Activated CD4-positive, alpha-beta T cell treated with anti-CD3 and anti-CD28 coated beads for 4 hours (primary cell): ENCODE measurements around the gene INO80.
"Not testable (repeated sequence)": the region's sequence is repeated elsewhere in the genome, so short reads cannot be mapped to it uniquely, and the experiment has no call there.

Source experiments
- DNase-seq, 2 donors: peaks; one replicate each; pipeline ENCODE4 v3.0.0-alpha.2; 2020

Gene INO80

DNA sequence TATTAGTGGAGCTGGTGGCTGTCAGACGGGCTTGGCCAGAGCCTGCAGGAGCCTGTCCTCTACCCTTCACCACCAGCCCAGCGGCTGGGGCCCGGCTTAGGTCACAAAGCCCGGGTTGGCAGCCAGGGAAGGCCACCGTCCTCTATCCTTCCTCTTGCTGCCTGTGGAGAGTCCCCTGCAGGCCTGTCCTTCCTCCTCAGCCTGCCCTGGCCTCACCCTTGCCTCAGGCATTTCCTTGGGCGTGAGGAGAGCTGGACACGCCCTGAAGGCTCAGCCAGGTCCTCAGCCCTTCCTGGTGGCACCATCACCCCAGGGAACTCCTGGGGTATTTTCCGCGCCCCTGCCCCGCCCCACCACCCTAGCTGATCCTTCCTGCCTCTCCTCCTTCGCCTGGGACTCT, 155.2 kb downstream of the INO80 start:
- DNase-seq: no peak

- DNase-seq: no peak
These were observed 155.8 kb downstream of the INO80 start for GRCh38 chr15:40960151-40960885.

- no peak for DNase-seq
These were observed 156.5 kb downstream of the INO80 start for GRCh38 chr15:40959331-40960141.

DNA sequence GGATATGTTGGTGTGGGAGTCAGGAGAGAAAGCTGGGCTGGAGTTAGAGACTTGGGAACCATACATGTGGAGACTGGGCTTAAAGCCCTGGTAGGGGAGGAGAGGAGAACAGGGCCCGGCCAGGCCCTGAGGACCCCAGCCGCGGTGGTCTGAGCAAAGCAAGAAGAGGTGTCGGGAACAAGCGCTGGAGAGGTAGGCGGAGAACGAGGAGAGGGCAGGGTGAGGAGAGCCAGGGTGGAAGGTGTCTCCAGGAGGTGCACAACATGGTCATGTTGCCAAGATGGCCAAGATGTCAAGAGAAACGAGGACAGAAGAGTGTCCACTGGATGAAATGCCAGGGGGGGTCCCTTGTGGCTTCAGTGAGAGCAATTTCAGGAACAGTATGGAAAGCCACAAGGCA, 157.4 kb downstream of the INO80 start:
- no peak for DNase-seq

DNA sequence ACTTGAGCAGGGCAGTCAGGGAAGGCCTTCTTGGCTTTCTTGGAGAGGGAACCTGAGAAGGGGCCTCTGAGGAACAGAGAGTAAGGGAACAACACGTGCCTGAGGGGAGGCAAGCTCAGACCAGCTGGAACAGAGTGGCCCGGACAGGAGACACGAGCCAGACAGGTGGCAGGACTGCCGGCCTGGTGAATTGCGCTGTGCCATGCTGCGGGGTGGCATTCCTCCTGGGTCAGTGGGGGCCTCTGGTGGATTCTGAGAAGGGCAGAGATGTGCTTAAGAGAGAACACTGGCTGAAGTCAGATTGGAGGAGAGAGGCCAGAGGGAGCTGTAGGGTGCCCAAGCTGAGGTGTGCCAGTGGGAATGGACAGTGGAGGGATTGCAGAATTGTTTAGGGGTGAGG, 157.9 kb downstream of the INO80 start:
- DNase-seq: no peak

DNA sequence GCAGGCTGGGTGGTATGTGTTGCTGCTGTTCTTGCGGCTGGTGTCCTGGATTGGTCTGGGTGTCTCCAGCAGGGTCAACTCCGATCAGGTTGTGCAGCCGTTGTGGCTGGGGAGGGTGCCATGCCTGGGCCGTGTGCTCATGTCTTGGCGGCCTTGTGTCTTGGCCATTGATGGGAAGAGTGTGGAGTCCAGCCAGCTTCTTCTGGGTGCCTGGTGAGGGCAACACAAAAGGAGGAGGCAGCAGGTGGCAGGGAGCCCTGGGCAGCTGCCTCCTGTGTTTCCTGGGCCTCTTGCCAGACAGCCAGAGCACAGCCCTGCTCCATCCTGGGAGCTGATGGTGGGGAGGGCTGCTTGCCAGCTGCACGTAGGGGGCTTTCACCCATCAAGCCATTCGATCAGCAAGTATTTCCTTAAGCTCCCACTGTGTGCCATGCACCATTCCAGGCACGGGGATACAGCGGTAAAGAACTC, 158.5 kb downstream of the INO80 start:
- DNase-seq: no peak

DNA sequence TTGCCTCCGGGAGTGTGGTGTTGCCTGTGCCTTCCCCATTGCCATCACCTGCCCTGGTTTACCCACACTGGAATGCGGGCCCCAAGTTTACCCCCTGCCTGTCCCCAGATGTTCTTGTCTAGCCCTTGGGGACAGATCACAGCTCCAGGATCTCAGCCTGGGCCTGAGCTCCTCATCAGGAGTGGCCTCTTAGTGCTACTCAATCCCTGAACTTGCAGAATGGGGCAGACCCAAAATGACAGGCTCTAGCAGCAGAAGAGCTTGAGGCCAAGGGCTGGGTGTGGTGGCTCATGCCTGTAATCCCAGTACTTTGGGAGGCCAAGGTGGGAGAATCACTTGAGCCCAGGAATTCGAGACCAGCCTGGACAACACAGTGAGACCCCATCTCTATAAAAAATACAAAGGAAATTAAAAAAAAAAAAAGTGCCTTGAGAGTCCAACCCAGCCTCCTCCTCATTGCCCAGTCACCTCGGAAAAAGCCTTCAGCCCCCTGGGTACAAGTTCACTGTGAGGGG, 159.0 kb downstream of the INO80 start:
- DNase-seq: no peak

GRCh38 chr15:40956541-40956982, 159.5 kb downstream of the INO80 start:
- DNase-seq: no peak

DNA sequence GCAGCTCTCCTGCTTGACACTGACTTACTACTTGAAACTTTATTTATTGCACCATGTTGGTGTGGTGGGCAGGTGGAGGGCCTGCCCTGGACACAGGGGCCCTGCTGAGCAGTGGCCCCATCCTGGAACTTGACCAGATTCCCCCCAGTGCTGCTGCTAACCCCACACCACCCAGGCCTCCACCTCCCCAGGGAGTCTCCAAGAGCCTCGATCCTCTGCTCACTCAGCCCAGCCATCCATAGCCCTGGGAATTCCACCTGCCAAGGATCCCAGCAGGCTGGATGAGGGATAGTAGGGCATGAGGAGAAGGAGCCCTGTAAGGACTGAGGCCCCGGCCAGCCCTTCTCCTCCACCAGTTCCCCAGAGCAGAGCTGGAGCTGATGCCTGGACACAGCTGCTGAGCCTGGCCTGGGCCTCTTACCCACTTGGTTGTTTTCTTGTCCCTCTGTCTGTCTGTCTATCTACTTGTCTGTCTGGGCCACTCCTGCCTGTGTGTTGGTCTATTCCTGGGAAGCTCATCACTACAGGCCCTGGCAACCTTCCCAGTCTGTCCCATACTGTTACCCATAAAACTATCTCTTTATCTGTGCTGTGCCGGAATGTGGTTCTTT, 160.0 kb downstream of the INO80 start:
- no peak for DNase-seq

DNA sequence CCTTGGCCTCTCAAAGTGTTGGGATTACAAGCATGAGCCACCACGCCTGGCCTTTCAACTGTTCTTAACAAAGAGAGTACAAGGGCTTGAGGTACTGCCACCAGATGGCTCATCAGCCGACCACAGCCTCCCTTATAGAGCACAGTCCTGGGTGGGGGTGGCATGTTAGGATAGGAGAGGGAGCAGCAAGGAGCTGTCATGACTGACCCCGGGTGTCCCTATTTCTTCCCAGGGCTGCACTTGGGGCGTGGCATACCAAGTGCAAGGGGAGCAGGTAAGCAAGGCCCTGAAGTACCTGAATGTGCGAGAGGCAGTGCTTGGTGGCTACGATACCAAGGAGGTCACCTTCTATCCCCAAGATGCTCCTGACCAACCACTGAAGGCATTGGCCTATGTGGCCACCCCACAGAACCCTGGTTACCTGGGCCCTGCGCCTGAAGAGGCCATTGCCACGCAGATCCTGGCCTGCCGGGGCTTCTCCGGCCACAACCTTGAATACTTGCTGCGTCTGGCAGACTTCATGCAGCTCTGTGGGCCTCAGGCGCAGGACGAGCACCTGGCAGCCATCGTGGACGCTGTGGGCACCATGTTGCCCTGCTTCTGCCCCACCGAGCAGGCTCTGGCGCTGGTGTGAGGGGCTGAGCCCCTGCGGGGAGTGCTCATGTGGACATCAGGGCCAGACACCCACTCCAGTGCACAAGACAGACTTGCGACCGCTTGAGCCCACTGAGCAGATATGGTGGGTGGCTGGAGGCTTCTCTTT, 160.8 kb downstream of the INO80 start:
- DNase-seq: no peak

DNA sequence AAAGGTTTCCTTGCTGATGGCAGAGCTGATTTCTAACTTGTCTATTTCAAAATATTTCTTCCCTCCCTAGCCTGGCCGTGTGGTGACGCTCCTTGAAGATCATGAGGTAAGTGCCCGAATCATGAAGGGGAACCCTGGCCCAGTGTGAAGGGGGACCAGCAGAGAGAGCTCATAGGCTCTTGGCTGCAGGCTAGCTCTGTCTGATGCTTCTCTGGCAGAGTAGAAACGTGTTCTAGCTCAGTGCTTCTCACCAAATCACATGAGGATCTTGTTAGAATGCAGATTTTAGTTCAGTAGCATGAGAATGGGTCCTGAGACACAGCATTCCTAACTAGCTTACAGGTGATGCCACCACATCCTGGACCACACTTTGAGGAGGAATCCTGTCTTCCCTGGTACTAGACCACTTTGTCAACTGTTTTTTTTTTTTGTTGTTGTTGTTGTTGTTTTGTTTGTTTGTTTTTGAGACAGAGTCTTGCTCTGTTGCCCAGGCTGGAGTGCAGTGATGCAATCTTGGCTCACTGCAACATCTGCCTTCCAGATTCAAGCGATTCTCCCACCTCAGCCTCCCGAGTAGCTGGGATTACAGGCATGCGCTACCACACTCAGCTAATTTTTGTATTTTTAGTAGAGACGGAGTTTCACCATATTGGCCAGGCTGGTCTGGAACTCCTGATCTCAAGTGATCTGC, 161.8 kb downstream of the INO80 start:
- not testable (repeated sequence) for DNase-seq

DNA sequence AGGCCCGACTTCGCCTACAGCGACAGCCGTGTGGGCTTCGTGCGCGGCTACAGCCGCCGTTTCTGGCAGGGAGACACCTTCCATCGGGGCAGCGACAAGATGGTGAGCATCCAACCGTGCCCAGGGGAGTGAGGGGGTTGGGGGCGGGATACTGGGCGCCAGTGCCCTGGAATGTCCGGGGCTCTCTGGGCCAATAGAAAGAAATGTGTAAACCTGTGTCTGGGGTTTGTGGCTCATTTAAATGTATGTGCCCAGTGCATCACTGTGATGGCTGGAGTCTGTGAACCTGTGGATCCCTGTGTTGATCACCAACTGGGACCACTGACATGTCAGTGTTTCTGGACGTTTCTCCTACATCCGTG, 162.4 kb downstream of the INO80 start:
- DNase-seq: no peak

GRCh38 chr15:40952901-40953712, 163.0 kb downstream of the INO80 start, which contains the start of gene CHAC1:
Gene CHAC1 (plus strand): TSS chr15:40953471. CDS start chr15:40953584, 113 bp downstream.
- DNase-seq: peak; percentile 96

DNA sequence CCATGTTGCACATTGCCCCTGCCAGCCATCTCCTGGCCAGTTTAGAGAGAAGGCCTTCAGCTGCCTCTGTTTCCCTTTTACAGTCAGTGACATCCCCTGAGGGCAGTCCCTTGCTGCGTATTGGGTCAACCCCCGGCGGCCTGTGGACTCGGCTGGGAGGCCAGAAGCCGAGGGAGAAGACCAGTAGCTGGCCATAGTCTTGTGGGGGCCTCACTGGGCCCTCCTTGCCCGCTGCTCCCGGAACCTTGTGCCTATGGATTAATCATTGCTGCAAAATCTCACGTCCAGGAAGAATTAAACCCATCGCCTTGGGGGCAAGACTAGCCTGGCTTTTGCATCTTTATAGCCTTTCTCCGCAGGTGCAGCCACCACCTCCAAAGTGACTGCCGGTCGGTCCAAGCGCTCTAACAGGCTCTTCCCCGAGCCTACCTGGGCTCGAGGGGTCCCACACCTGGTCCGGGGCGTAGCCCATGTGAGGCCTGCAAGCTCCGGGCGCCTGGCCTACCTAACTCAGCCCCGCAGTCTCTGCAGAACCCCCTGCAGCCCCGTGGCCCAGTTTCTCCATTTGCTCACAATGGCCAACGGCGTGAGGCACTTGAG, 163.7 kb downstream of the INO80 start:
- DNase-seq: no peak

- no peak for DNase-seq
These were observed 164.3 kb downstream of the INO80 start for GRCh38 chr15:40951764-40952163.

DNA sequence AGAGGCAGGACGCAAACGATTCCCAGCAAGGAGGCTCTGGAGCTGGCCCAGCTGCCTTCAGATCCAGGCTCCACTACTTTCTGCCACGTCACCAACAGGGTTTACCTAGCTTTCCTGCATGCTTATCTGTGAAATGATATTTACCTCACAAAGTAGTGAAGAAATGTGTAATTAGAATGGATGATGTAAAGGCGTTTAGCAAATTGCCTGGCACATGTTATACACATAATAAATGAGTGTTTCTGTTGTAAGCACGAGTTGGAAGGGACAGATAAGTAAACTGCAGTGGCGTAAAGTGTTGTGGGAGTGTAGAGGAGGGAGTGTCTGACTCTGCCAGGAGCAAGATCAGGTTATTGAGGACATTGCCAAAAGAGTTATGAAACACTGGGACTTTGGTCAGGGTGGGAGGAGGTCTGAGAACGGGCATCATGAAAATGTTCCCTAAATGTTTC, 166.3 kb downstream of the INO80 start:
- no peak for DNase-seq

GRCh38 chr15:40948706-40949473, 167.2 kb downstream of the INO80 start:
- DNase-seq: no peak

- DNase-seq: no peak
These were observed 171.4 kb downstream of the INO80 start for GRCh38 chr15:40944510-40945296.
